ENCODE measurements around the gene YPEL2. TPM values are rescaled to one million over a fixed set of nuclear protein-coding genes. Genes with fewer than 3 reads are reported as not detected.

The YPEL2 gene
- total RNA-seq, 2 experiments from 2014 or later = 0.88 to 3.1 TPM

DNA sequence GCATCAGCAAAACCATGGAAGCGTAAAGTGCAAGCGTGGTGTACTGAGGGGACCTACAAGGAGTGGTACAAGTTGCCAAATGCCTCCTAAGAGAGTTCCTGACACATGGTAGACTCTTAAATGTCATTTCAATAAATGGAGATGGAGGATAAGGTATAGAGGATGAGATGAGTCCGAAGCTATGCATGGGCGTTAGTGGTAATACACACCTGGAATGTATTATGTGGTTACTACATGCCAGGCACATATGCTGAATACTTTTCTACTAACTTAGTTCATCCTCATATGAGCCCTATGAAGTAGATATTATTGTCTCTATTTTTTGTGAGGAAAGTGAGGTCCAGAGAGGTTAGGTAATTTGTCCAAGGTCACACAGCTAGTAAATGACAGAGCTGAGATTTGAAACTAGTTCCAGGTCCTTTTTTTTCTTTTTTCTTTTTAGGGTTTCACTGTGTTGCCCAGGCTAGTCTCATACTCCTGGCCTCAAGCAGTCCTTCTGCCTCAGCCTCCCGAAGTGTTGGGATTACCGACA is 15.5 kb downstream of the YPEL2 start:
- TF ChIP-seq, protein P1, sequence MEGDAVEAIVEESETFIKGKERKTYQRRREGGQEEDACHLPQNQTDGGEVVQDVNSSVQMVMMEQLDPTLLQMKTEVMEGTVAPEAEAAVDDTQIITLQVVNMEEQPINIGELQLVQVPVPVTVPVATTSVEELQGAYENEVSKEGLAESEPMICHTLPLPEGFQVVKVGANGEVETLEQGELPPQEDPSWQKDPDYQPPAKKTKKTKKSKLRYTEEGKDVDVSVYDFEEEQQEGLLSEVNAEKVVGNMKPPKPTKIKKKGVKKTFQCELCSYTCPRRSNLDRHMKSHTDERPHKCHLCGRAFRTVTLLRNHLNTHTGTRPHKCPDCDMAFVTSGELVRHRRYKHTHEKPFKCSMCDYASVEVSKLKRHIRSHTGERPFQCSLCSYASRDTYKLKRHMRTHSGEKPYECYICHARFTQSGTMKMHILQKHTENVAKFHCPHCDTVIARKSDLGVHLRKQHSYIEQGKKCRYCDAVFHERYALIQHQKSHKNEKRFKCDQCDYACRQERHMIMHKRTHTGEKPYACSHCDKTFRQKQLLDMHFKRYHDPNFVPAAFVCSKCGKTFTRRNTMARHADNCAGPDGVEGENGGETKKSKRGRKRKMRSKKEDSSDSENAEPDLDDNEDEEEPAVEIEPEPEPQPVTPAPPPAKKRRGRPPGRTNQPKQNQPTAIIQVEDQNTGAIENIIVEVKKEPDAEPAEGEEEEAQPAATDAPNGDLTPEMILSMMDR (conservative IDR thresholded peaks at IDR 0.05; ENCODE audit: low read length) = no peak
- TF ChIP-seq EZH2phosphoT487 (IDR thresholded peaks at IDR 0.05; ENCODE audit: borderline replicate concordance, low read depth, low read length) = no peak
- Histone ChIP-seq H3K27ac (ENCODE audit: low read depth, low read length, poor library complexity, severe bottlenecking) (no peak overlapping the region), H3K4me2 (ENCODE audit: low read length) (no peak overlapping the region), H3K79me2 (ENCODE audit: insufficient read depth, low read depth, low read length) (no peaks in the 10 kb centered on the region), H3K9me3 (ENCODE audit: low read length) (no peaks in the 10 kb centered on the region), H4K20me1 (ENCODE audit: insufficient read depth, low read length) (no peaks in the 10 kb centered on the region), H3K4me3 (ENCODE audit: low read depth, low read length, poor library complexity, severe bottlenecking) (no peak overlapping the region), H3K9me2 (ENCODE audit: insufficient read depth, low read length) (no peaks in the 10 kb centered on the region), H3K36me3 (ENCODE audit: insufficient read depth, low read length) (no peaks in the 10 kb centered on the region), H2AFZ (ENCODE audit: low read length) (no peak overlapping the region), H3K4me1 (ENCODE audit: insufficient read depth, low read length, poor library complexity, severe bottlenecking) (peaks cover 13% of the 10 kb centered on the region)
- BruUV-seq (replicated peaks) = no TSS peak
- intact Hi-C loops (cut with micrococcal nuclease; ENCODE audit: unreplicated experiment) = no loop called here
- ChIA-PET POLR2A (no interaction called here), CTCF (ENCODE audit: unreplicated experiment) (no interaction called here)
- DNase-seq (ENCODE audit: low spot score) = no peak

- no peak overlapping the region for H2AFZ ChIP-seq (ENCODE audit: low read length)
- no peak for DNase-seq (ENCODE audit: low spot score)
- ChIA-PET CTCF (ENCODE audit: unreplicated experiment) (no interaction called here), POLR2A (interaction anchor here (0.7 kb wide), 1 partner anchor 18 kb away, joined by 3 read pairs; no protein-coding TSS in a partner anchor)
- H3K4me3 ChIP-seq (ENCODE audit: low read depth, low read length, poor library complexity, severe bottlenecking) = no peak overlapping the region
- no peaks in the 10 kb centered on the region for H3K36me3 ChIP-seq (ENCODE audit: insufficient read depth, low read length)
- intact Hi-C loops (cut with micrococcal nuclease; ENCODE audit: unreplicated experiment) = no loop called here
- H3K27ac ChIP-seq (ENCODE audit: low read depth, low read length, poor library complexity, severe bottlenecking) = no peak overlapping the region
- BruUV-seq (replicated peaks) = no TSS peak
- H4K20me1 ChIP-seq (ENCODE audit: insufficient read depth, low read length) = no peaks in the 10 kb centered on the region
- H3K9me2 ChIP-seq (ENCODE audit: insufficient read depth, low read length) = no peaks in the 10 kb centered on the region
- no peak overlapping the region for H3K4me2 ChIP-seq (ENCODE audit: low read length)
- H3K79me2 ChIP-seq (ENCODE audit: insufficient read depth, low read depth, low read length) = no peaks in the 10 kb centered on the region
- H3K9me3 ChIP-seq (ENCODE audit: low read length) = no peaks in the 10 kb centered on the region
- H3K4me1 ChIP-seq (ENCODE audit: insufficient read depth, low read length, poor library complexity, severe bottlenecking) = peaks cover 23% of the 10 kb centered on the region
- no peak for TF ChIP-seq EZH2phosphoT487 (IDR thresholded peaks at IDR 0.05; ENCODE audit: borderline replicate concordance, low read depth, low read length)
- TF ChIP-seq, protein P1 (conservative IDR thresholded peaks at IDR 0.05; ENCODE audit: low read length) = no peak
Measured at GRCh38 chr17:59347975-59348391, 16.5 kb downstream of the YPEL2 start.

GRCh38 chr17:59349178-59349577 is 17.7 kb downstream of the YPEL2 start:
- no peaks in the 10 kb centered on the region for H4K20me1 ChIP-seq (ENCODE audit: insufficient read depth, low read length)
- no TSS peak for BruUV-seq (replicated peaks)
- H3K4me3 ChIP-seq (ENCODE audit: low read depth, low read length, poor library complexity, severe bottlenecking) = no peak overlapping the region
- intact Hi-C loops (cut with micrococcal nuclease; ENCODE audit: unreplicated experiment) = no loop called here
- H3K36me3 ChIP-seq (ENCODE audit: insufficient read depth, low read length) = no peaks in the 10 kb centered on the region
- no peak overlapping the region for H3K27ac ChIP-seq (ENCODE audit: low read depth, low read length, poor library complexity, severe bottlenecking)
- no peak overlapping the region for H2AFZ ChIP-seq (ENCODE audit: low read length)
- H3K9me2 ChIP-seq (ENCODE audit: insufficient read depth, low read length) = no peaks in the 10 kb centered on the region
- no peaks in the 10 kb centered on the region for H3K9me3 ChIP-seq (ENCODE audit: low read length)
- no peak for DNase-seq (ENCODE audit: low spot score)
- ChIA-PET CTCF (ENCODE audit: unreplicated experiment) (interaction anchor here (0.5 kb wide), 1 partner anchor 11 kb away, joined by 3 read pairs; no protein-coding TSS in a partner anchor), POLR2A (interaction anchor here (0.7 kb wide), 2 partner anchors 10 to 22 kb away, joined by 3 read pairs; no protein-coding TSS in a partner anchor)
- H3K79me2 ChIP-seq (ENCODE audit: insufficient read depth, low read depth, low read length) = no peaks in the 10 kb centered on the region
- peaks cover 23% of the 10 kb centered on the region for H3K4me1 ChIP-seq (ENCODE audit: insufficient read depth, low read length, poor library complexity, severe bottlenecking)
- no peak overlapping the region for H3K4me2 ChIP-seq (ENCODE audit: low read length)
- TF ChIP-seq, protein P1 (conservative IDR thresholded peaks at IDR 0.05; ENCODE audit: low read length) = no peak
- TF ChIP-seq EZH2phosphoT487 (IDR thresholded peaks at IDR 0.05; ENCODE audit: borderline replicate concordance, low read depth, low read length) = no peak

Measured in OCI-LY7 (cell line).